Right atrium auricular region (tissue), 2 donors: Measurements from ENCODE around the gene ZFP91. TPM values are rescaled to one million over a fixed set of nuclear protein-coding genes. Genes with fewer than 3 reads are reported as not detected.

ENCODE experiments used
- DNase-seq: peaks from one replicate; pipeline ENCODE4 v3.0.0-alpha.2; 2019; ENCODE audit warnings: low spot score
- H3K27ac ChIP-seq, 2 donors: fragments of 200-600 bp; sonication (generic); 1 replicate in 1 of 2; 2 replicates in 1 of 2; pipeline ENCODE4 v1.5.1; 2016 to 2019
- H3K27me3 ChIP-seq, 2 donors: fragments of 200-600 bp; sonication (generic); one replicate each; pipeline versions ENCODE4 v1.5.1 to v1.6.0; 2017 to 2019
- H3K36me3 ChIP-seq: fragments of 200-600 bp; sonication (generic); one replicate; pipeline ENCODE4 v1.5.1; 2016
- H3K4me1 ChIP-seq, 2 donors: fragments of 200-600 bp; sonication (generic); one replicate each; pipeline versions ENCODE4 v1.5.1 to v1.6.0; 2017 to 2019
- H3K4me3 ChIP-seq, 2 donors: fragments of 200-600 bp; sonication (generic); 1 replicate in 1 of 2; 2 replicates in 1 of 2; pipeline ENCODE4 v1.5.1; 2017 to 2019; ENCODE audit warnings: mild to moderate bottlenecking in 1 of 2, moderate library complexity in 1 of 2
- H3K9me3 ChIP-seq, 2 donors: fragments of 200-600 bp; sonication (generic); one replicate each; pipeline ENCODE4 v1.5.1; 2019
- CTCF ChIP-seq, 2 donors: fragments of 200-600 bp; sonication (generic); IDR thresholded peaks; one replicate each; pipeline ENCODE4 v1.5.1; 2019; ENCODE audit warnings: antibody characterized with exemption in 2 of 2
- total RNA-seq, 2 donors: library from RNA; depleted of rRNA; stranded (reverse); fragments of >200 nt; gene quantifications; one replicate each; pipeline ENCODE4 v1.1.0, GENCODE V29; 2016

Gene ZFP91
- total RNA-seq, result 10 to 100 TPM; 50.5 to 52.4 TPM

GRCh38 chr11:58578635-58579191, at the start of gene ZFP91:
ZFP91 (plus strand) TSS chr11:58579063; CDS start chr11:58579282, 219 bp downstream.
- peak within 1 kb of the TSS; percentile 100 for H3K27ac ChIP-seq
- DNase-seq, result peak; percentile 98
- H3K9me3 ChIP-seq, result no peaks in the 10 kb centered on the region
- H3K36me3 ChIP-seq, result no peaks in the 10 kb centered on the region
- no peak for TF ChIP-seq CTCF (IDR thresholded peaks at IDR 0.05)
- no peaks in the 10 kb centered on the region for H3K27me3 ChIP-seq
- H3K4me3 ChIP-seq, result peak within 1 kb of the TSS; percentile 87 to 100
- peaks cover 0 to 64% of the 10 kb centered on the region in 2 donors for H3K4me1 ChIP-seq

- H3K36me3 ChIP-seq, result peaks cover 7% of the 10 kb centered on the region
- no peak for TF ChIP-seq CTCF (IDR thresholded peaks at IDR 0.05)
- H3K27ac ChIP-seq, result no peak overlapping the region
- H3K4me3 ChIP-seq, result no peak overlapping the region
- no peaks in the 10 kb centered on the region for H3K27me3 ChIP-seq
- DNase-seq, result no peak
- H3K9me3 ChIP-seq, result no peaks in the 10 kb centered on the region
- no peaks in the 10 kb centered on the region for H3K4me1 ChIP-seq
Observed at GRCh38 chr11:58530236-58530635, 48.6 kb upstream of the ZFP91 start.

GRCh38 chr11:58531865-58532341, 47.0 kb upstream of the ZFP91 start:
- no peaks in the 10 kb centered on the region for H3K9me3 ChIP-seq

GRCh38 chr11:58546841-58547240, 32.0 kb upstream of the ZFP91 start:
- H3K4me1 ChIP-seq, result no peaks in the 10 kb centered on the region
- no peak for TF ChIP-seq CTCF (IDR thresholded peaks at IDR 0.05)
- no peaks in the 10 kb centered on the region for H3K9me3 ChIP-seq
- H3K27me3 ChIP-seq, result no peaks in the 10 kb centered on the region
- H3K36me3 ChIP-seq, result peaks cover 43% of the 10 kb centered on the region
- no peak for DNase-seq
- no peak overlapping the region for H3K4me3 ChIP-seq
- no peak overlapping the region for H3K27ac ChIP-seq

More at GRCh38 chr11:58531865-58532341, 47.0 kb upstream of the ZFP91 start:
- Histone ChIP-seq H3K36me3 (peaks cover 7% of the 10 kb centered on the region), H3K27me3 (no peaks in the 10 kb centered on the region), H3K4me1 (no peaks in the 10 kb centered on the region), H3K27ac (no peak overlapping the region), H3K4me3 (no peak overlapping the region)
- TF ChIP-seq CTCF (IDR thresholded peaks at IDR 0.05), result no peak
- no peak for DNase-seq

- TF ChIP-seq CTCF (IDR thresholded peaks at IDR 0.05), result no peak
- no peaks in the 10 kb centered on the region for H3K9me3 ChIP-seq
- no peak for DNase-seq
- peaks cover 68% of the 10 kb centered on the region for H3K36me3 ChIP-seq
- no peaks in the 10 kb centered on the region for H3K4me1 ChIP-seq
- no peak overlapping the region for H3K4me3 ChIP-seq
- no peaks in the 10 kb centered on the region for H3K27me3 ChIP-seq
- no peak overlapping the region for H3K27ac ChIP-seq
Observed at GRCh38 chr11:58549644-58550043, 29.2 kb upstream of the ZFP91 start.

GRCh38 chr11:58560842-58561241, 18.0 kb upstream of the ZFP91 start:
- no peak overlapping the region for H3K4me3 ChIP-seq
- no peaks in the 10 kb centered on the region for H3K4me1 ChIP-seq
- no peak for TF ChIP-seq CTCF (IDR thresholded peaks at IDR 0.05)
- H3K27ac ChIP-seq, result no peak overlapping the region
- no peaks in the 10 kb centered on the region for H3K9me3 ChIP-seq
- peaks cover 19% of the 10 kb centered on the region for H3K36me3 ChIP-seq
- DNase-seq, result no peak
- no peaks in the 10 kb centered on the region for H3K27me3 ChIP-seq
